ENCODE data around the gene AIG1. TPM values are rescaled to one million over a fixed set of nuclear protein-coding genes. Genes with fewer than 3 reads are reported as not detected.

AIG1 gene
- polyA plus RNA-seq, 1 donor from 2014 or later = 23.2 TPM

DNA sequence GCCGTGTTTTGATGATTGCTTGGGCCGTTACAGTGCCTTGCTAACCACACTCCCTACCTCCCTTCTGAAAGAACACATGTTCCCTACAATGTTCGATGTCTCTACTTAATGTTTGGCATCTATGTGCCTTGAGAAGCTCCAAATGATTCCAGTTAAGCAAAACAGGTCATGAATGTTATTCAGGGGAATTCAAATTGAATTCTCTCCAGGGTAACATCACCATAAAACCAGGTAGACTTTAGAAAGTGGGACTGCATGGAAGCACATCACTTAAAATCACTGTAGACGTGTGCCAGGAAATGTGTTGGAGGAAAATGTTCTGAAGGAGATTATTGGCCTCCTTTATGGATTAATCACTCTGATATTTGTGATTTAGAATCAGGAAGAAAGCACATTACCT, 261.7 kb downstream of the AIG1 start:
- H3K27ac ChIP-seq (ENCODE audit: low read length) = no peak overlapping the region
- no peaks in the 10 kb centered on the region for H4K20me1 ChIP-seq (ENCODE audit: insufficient read depth)
- no peaks in the 10 kb centered on the region for H3K9me2 ChIP-seq (ENCODE audit: insufficient read depth, low read length)
- H3K36me3 ChIP-seq (ENCODE audit: insufficient read depth, low read length) = no peaks in the 10 kb centered on the region
- H3K9ac ChIP-seq (ENCODE audit: low read length) = no peak overlapping the region
- H3K9me3 ChIP-seq (ENCODE audit: low read length) = no peaks in the 10 kb centered on the region
- no peaks in the 10 kb centered on the region for H3K79me2 ChIP-seq (replicated peaks; ENCODE audit: insufficient read depth, low read length)
- H2AFZ ChIP-seq (ENCODE audit: low read depth, low read length) = no peak overlapping the region
- no peak overlapping the region for H3K4me3 ChIP-seq (ENCODE audit: low read length)
- no peaks in the 10 kb centered on the region for H3F3A ChIP-seq (ENCODE audit: insufficient read depth, low read length, poor library complexity, severe bottlenecking)
- TF ChIP-seq RAD21 (conservative IDR thresholded peaks at IDR 0.05) (no peak), TAF1 (IDR thresholded peaks at IDR 0.05; ENCODE audit: low read depth) (no peak), SMC3 (conservative IDR thresholded peaks at IDR 0.05; ENCODE audit: poor library complexity) (no peak), POLR2AphosphoS5 (IDR thresholded peaks at IDR 0.05) (no peak), EZH2 (IDR thresholded peaks at IDR 0.05; ENCODE audit: borderline replicate concordance, insufficient read depth, low read length, poor library complexity, severe bottlenecking) (no peak), MXI1 (conservative IDR thresholded peaks at IDR 0.05; ENCODE audit: poor library complexity, severe bottlenecking) (no peak), EP300 (conservative IDR thresholded peaks at IDR 0.05; ENCODE audit: poor library complexity, severe bottlenecking) (no peak)
- TF ChIP-seq, protein P1, sequence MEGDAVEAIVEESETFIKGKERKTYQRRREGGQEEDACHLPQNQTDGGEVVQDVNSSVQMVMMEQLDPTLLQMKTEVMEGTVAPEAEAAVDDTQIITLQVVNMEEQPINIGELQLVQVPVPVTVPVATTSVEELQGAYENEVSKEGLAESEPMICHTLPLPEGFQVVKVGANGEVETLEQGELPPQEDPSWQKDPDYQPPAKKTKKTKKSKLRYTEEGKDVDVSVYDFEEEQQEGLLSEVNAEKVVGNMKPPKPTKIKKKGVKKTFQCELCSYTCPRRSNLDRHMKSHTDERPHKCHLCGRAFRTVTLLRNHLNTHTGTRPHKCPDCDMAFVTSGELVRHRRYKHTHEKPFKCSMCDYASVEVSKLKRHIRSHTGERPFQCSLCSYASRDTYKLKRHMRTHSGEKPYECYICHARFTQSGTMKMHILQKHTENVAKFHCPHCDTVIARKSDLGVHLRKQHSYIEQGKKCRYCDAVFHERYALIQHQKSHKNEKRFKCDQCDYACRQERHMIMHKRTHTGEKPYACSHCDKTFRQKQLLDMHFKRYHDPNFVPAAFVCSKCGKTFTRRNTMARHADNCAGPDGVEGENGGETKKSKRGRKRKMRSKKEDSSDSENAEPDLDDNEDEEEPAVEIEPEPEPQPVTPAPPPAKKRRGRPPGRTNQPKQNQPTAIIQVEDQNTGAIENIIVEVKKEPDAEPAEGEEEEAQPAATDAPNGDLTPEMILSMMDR (IDR thresholded peaks at IDR 0.05; ENCODE audit: poor library complexity, severe bottlenecking) = no peak
- TF ChIP-seq, protein P2, sequence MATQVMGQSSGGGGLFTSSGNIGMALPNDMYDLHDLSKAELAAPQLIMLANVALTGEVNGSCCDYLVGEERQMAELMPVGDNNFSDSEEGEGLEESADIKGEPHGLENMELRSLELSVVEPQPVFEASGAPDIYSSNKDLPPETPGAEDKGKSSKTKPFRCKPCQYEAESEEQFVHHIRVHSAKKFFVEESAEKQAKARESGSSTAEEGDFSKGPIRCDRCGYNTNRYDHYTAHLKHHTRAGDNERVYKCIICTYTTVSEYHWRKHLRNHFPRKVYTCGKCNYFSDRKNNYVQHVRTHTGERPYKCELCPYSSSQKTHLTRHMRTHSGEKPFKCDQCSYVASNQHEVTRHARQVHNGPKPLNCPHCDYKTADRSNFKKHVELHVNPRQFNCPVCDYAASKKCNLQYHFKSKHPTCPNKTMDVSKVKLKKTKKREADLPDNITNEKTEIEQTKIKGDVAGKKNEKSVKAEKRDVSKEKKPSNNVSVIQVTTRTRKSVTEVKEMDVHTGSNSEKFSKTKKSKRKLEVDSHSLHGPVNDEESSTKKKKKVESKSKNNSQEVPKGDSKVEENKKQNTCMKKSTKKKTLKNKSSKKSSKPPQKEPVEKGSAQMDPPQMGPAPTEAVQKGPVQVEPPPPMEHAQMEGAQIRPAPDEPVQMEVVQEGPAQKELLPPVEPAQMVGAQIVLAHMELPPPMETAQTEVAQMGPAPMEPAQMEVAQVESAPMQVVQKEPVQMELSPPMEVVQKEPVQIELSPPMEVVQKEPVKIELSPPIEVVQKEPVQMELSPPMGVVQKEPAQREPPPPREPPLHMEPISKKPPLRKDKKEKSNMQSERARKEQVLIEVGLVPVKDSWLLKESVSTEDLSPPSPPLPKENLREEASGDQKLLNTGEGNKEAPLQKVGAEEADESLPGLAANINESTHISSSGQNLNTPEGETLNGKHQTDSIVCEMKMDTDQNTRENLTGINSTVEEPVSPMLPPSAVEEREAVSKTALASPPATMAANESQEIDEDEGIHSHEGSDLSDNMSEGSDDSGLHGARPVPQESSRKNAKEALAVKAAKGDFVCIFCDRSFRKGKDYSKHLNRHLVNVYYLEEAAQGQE (IDR thresholded peaks at IDR 0.05; ENCODE audit: borderline replicate concordance) = no peak
- no peaks in the 10 kb centered on the region for H3K27me3 ChIP-seq (ENCODE audit: insufficient read depth, low read depth, low read length)
- H3K4me2 ChIP-seq (ENCODE audit: low read length) = no peak overlapping the region

DNA sequence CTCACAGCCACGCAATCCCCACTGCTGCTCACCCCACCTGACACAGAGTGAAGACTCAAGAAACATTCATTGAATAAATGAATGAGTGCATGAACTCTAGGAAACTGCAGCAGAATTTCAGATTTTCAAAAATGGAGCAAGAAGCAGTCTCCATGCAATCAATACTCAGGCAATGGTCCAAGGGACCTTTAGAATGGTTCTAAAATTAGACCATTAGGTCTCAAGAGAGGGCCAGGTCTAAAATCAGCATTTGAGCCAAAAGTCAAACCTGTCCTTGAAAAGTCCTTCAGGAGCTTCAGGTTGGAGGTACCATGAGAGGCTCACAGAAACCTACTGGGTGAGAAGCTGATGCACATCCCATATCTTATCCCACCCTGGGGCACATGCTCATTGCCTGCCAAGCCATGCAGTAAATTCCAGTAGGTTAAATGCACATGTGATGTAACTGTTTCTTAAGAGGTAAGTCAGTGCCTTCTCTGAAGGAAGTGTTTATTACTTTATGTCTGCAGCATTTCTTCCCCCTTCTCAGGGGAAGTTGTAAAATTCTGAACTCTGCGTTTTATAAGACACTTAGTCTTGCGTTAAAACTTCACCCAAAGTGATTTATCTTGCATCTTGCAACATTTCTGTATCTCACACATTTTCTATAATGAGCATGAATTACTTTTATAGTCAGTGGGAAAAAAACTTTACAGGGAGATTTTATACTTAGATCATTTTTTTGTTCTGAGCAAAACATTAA, 263.2 kb downstream of the AIG1 start:
- no peak overlapping the region for H3K4me2 ChIP-seq (ENCODE audit: low read length)
- H3K9me3 ChIP-seq (ENCODE audit: low read length) = no peaks in the 10 kb centered on the region
- H3K36me3 ChIP-seq (ENCODE audit: insufficient read depth, low read length) = no peaks in the 10 kb centered on the region
- no peak overlapping the region for H2AFZ ChIP-seq (ENCODE audit: low read depth, low read length)
- no peaks in the 10 kb centered on the region for H3K9me2 ChIP-seq (ENCODE audit: insufficient read depth, low read length)
- H3K79me2 ChIP-seq (replicated peaks; ENCODE audit: insufficient read depth, low read length) = no peaks in the 10 kb centered on the region
- H3K27ac ChIP-seq (ENCODE audit: low read length) = no peak overlapping the region
- H3K4me3 ChIP-seq (ENCODE audit: low read length) = no peak overlapping the region
- TF ChIP-seq, protein P2 (IDR thresholded peaks at IDR 0.05; ENCODE audit: borderline replicate concordance) = no peak
- no peak for TF ChIP-seq POLR2AphosphoS5 (IDR thresholded peaks at IDR 0.05)
- TF ChIP-seq, protein P1 (IDR thresholded peaks at IDR 0.05; ENCODE audit: poor library complexity, severe bottlenecking) = no peak
- no peak for TF ChIP-seq TAF1 (IDR thresholded peaks at IDR 0.05; ENCODE audit: low read depth)
- TF ChIP-seq MXI1 (conservative IDR thresholded peaks at IDR 0.05; ENCODE audit: poor library complexity, severe bottlenecking) = no peak
- TF ChIP-seq EP300 (conservative IDR thresholded peaks at IDR 0.05; ENCODE audit: poor library complexity, severe bottlenecking) = no peak
- TF ChIP-seq EZH2 (IDR thresholded peaks at IDR 0.05; ENCODE audit: borderline replicate concordance, insufficient read depth, low read length, poor library complexity, severe bottlenecking) = no peak
- no peak for TF ChIP-seq SMC3 (conservative IDR thresholded peaks at IDR 0.05; ENCODE audit: poor library complexity)
- TF ChIP-seq RAD21 (conservative IDR thresholded peaks at IDR 0.05) = no peak
- H3F3A ChIP-seq (ENCODE audit: insufficient read depth, low read length, poor library complexity, severe bottlenecking) = no peaks in the 10 kb centered on the region
- no peaks in the 10 kb centered on the region for H3K27me3 ChIP-seq (ENCODE audit: insufficient read depth, low read depth, low read length)
- H3K9ac ChIP-seq (ENCODE audit: low read length) = no peak overlapping the region
- no peaks in the 10 kb centered on the region for H4K20me1 ChIP-seq (ENCODE audit: insufficient read depth)
